Measurements from ENCODE around the gene TVP23A.
A peak's percentile ranks its signal among the peaks of the same experiment; 100 is the strongest.
"Not testable (repeated sequence)": the region's sequence is repeated elsewhere in the genome, so short reads cannot be mapped to it uniquely, and the experiment has no call there.

TVP23A gene

GRCh38 chr16:10791048-10791447 is 27.5 kb downstream of the TVP23A start:
- peak; percentile 74 for DNase-seq (ENCODE audit: extremely low spot score)
- CTCF ChIA-PET: interaction anchor here (1.2 kb wide), 1 partner anchor 9 kb away, joined by 4 read pairs; no protein-coding TSS in a partner anchor
- POLR2A ChIA-PET: no interaction called here
- no peak for TF ChIP-seq CTCF (IDR thresholded peaks at IDR 0.05; ENCODE audit: control extremely low read depth, extremely low read depth, low read depth, missing control alignments)

GRCh38 chr16:10788630-10789029 is 30.0 kb downstream of the TVP23A start:
- CTCF ChIA-PET; DNase-seq (ENCODE audit: extremely low spot score); POLR2A ChIA-PET: not testable (repeated sequence)

GRCh38 chr16:10787304-10787703 is 31.3 kb downstream of the TVP23A start:
- POLR2A ChIA-PET: no interaction called here
- no peak for TF ChIP-seq CTCF (IDR thresholded peaks at IDR 0.05; ENCODE audit: control extremely low read depth, extremely low read depth, low read depth, missing control alignments)
- DNase-seq (ENCODE audit: extremely low spot score): no peak
- CTCF ChIA-PET: interaction anchor here (1.2 kb wide), 1 partner anchor 9 kb away, joined by 3 read pairs; no protein-coding TSS in a partner anchor

GRCh38 chr16:10782628-10783027 is 36.0 kb downstream of the TVP23A start:
- CTCF ChIA-PET: interaction anchor here (1.5 kb wide), 1 partner anchor 9 kb away, joined by 4 read pairs; no protein-coding TSS in a partner anchor
- POLR2A ChIA-PET: no interaction called here
- TF ChIP-seq CTCF (IDR thresholded peaks at IDR 0.05; ENCODE audit: control extremely low read depth, extremely low read depth, low read depth, missing control alignments): no peak
- no peak for DNase-seq (ENCODE audit: extremely low spot score)

GRCh38 chr16:10780628-10781027 is 38.0 kb downstream of the TVP23A start:
- ChIA-PET POLR2A (interaction anchor here (1.0 kb wide), 1 partner anchor 10 kb away, joined by 3 read pairs; no protein-coding TSS in a partner anchor), CTCF (interaction anchor here (1.1 kb wide), 1 partner anchor 28 kb away, joined by 3 read pairs; no protein-coding TSS in a partner anchor)
- DNase-seq (ENCODE audit: extremely low spot score): no peak
- TF ChIP-seq CTCF (IDR thresholded peaks at IDR 0.05; ENCODE audit: control extremely low read depth, extremely low read depth, low read depth, missing control alignments): no peak

GRCh38 chr16:10779908-10780307 is 38.7 kb downstream of the TVP23A start:
- DNase-seq (ENCODE audit: extremely low spot score): not testable (repeated sequence)
- ChIA-PET POLR2A (interaction anchor here (1.0 kb wide), 1 partner anchor 9 kb away, joined by 3 read pairs; no protein-coding TSS in a partner anchor), CTCF (interaction anchor here (1.1 kb wide), 1 partner anchor 27 kb away, joined by 3 read pairs; no protein-coding TSS in a partner anchor)

GRCh38 chr16:10777356-10777755 is 41.2 kb downstream of the TVP23A start:
- ChIA-PET CTCF (interaction anchor here (1.6 kb wide), 1 partner anchor 69 kb away, joined by 3 read pairs; no protein-coding TSS in a partner anchor), POLR2A (no interaction called here)
- no peak for TF ChIP-seq CTCF (IDR thresholded peaks at IDR 0.05; ENCODE audit: control extremely low read depth, extremely low read depth, low read depth, missing control alignments)
- DNase-seq (ENCODE audit: extremely low spot score): no peak

GRCh38 chr16:10776923-10777322 is 41.7 kb downstream of the TVP23A start:
- DNase-seq (ENCODE audit: extremely low spot score); CTCF ChIA-PET; POLR2A ChIA-PET: not testable (repeated sequence)
